GM12878 (cell line): ENCODE data around the gene SLC39A7. TPM values are rescaled to one million over a fixed set of nuclear protein-coding genes. Genes with fewer than 3 reads are reported as not detected.

Experiments
- ATAC-seq: fragments of 200-7000 bp; cut with Tn5 transposase; 3 replicates; pipeline ENCODE4 v1.9.1; 2020; ENCODE audit warnings: mild to moderate bottlenecking, moderate library complexity
- BruUV-seq: library from RNA; stranded (reverse); fragments of 400-500 nt; replicated peaks from 2 replicates; lab custom pipeline; 2021; lab: Mats Ljungman, UMichigan
- CTCF ChIA-PET: fragments of 300-600 bp; sonication (Branson Sonifier 250); formaldehyde crosslinking; extraction: SDS; loops from one replicate; lab custom pipeline; 2021; ENCODE audit warnings: inconsistent platforms; lab: Yijun Ruan, JAX
- POLR2A ChIA-PET: fragments of 350-600 bp; formaldehyde crosslinking; extraction: SDS; loops from one replicate; lab custom pipeline; 2021; ENCODE audit warnings: inconsistent platforms; lab: Charles Lee
- RAD21 ChIA-PET: fragments of 300-600 bp; sonication (Branson Sonifier 250); formaldehyde crosslinking; loops from one replicate; lab custom pipeline; 2023; ENCODE audit warnings: antibody characterized with exemption; ENCODE audit not compliant: unreplicated experiment; lab: Charles Lee
- SMC1A ChIA-PET: fragments of 300-600 bp; sonication (Branson Sonifier 250); formaldehyde crosslinking; loops from one replicate; lab custom pipeline; 2023; ENCODE audit not compliant: unreplicated experiment, uncharacterized antibody; lab: Charles Lee
- DNase-seq: peaks from one replicate; pipeline ENCODE4 v3.0.0-alpha.2; 2011; ENCODE audit warnings: low read depth, low spot score
- FAIRE-seq: peaks from 3 replicates; lab custom pipeline; 2011; peaks lifted over from hg19 to GRCh38; lab: Jason Lieb, UNC
- H2AFZ ChIP-seq: 2 replicates; pipeline ENCODE4 v1.6.0; 2011; ENCODE audit warnings: low read depth, low read length, control low read depth; ENCODE audit not compliant: control insufficient read depth
- H3K27ac ChIP-seq: 2 replicates; pipeline ENCODE4 v1.5.1; 2011; ENCODE audit warnings: control low read depth; ENCODE audit not compliant: control insufficient read depth, insufficient read depth
- H3K27me3 ChIP-seq, 2 experiments: replicated peaks in 1 of 2; 2 replicates each; pipeline versions ENCODE4 v1.6.0 to v1.6.1; 2011; ENCODE audit warnings: low read length in 1 of 2; ENCODE audit not compliant: control insufficient read depth in 2 of 2, insufficient read depth in 2 of 2
- H3K36me3 ChIP-seq, 2 experiments: 2 replicates each; pipeline ENCODE4 v1.5.1; 2011; ENCODE audit warnings: low read length in 1 of 2; ENCODE audit not compliant: control insufficient read depth in 2 of 2, insufficient read depth in 2 of 2
- H3K4me1 ChIP-seq: 2 replicates; pipeline ENCODE4 v1.6.1; 2011; ENCODE audit warnings: mild to moderate bottlenecking, low read length, moderate library complexity, mixed read lengths; ENCODE audit not compliant: control insufficient read depth, insufficient read depth
- H3K4me2 ChIP-seq: 2 replicates; pipeline ENCODE4 v1.6.0; 2011; ENCODE audit warnings: control low read depth; ENCODE audit not compliant: control insufficient read depth, insufficient read depth
- H3K4me3 ChIP-seq: fragments of 200-600 bp; sonication (generic); 2 replicates; pipeline ENCODE4 v1.5.1; 2016
- H3K79me2 ChIP-seq: 2 replicates; pipeline ENCODE4 v1.6.0; 2011; ENCODE audit warnings: low read length; ENCODE audit not compliant: control insufficient read depth, insufficient read depth
- H3K9ac ChIP-seq: 2 replicates; pipeline ENCODE4 v1.8.0; 2011; ENCODE audit warnings: low read length, control low read depth, mixed read lengths; ENCODE audit not compliant: control insufficient read depth, insufficient read depth
- H3K9me3 ChIP-seq: replicated peaks from 3 replicates; pipeline ENCODE4 v1.5.1; 2011; ENCODE audit warnings: mild to moderate bottlenecking, low read length; ENCODE audit not compliant: control insufficient read depth, insufficient read depth
- H4K20me1 ChIP-seq: 2 replicates; pipeline ENCODE4 v1.6.0; 2011; ENCODE audit not compliant: control insufficient read depth, insufficient read depth
- CBX5 ChIP-seq: sonication (generic); IDR thresholded peaks from 2 replicates; pipeline ENCODE4 v1.6.1; 2016; ENCODE audit warnings: low read depth, moderate library complexity, mild to moderate bottlenecking, inconsistent platforms
- CUX1 ChIP-seq: IDR thresholded peaks from 2 replicates; pipeline ENCODE4 v1.6.1; 2012; ENCODE audit warnings: improper control_type of control experiment, low read depth, low read length; ENCODE audit not compliant: insufficient replicate concordance
- POLR2AphosphoS5 ChIP-seq: IDR thresholded peaks from 2 replicates; pipeline ENCODE4 v1.6.1; 2011; ENCODE audit warnings: mild to moderate bottlenecking, low read length, inconsistent platforms
- POU2F2 ChIP-seq: IDR thresholded peaks from 3 replicates; pipeline ENCODE4 v1.6.1; 2011; ENCODE audit warnings: low read depth, mild to moderate bottlenecking, low read length, borderline replicate concordance
- PRDM15 ChIP-seq: fragments of 450-650 bp; formaldehyde crosslinking; IDR thresholded peaks from 2 replicates; pipeline ENCODE4 v1.4.0; 2020; ENCODE audit warnings: mild to moderate bottlenecking, moderate library complexity
- RELB ChIP-seq: fragments of 450-650 bp; IDR thresholded peaks from 2 replicates; pipeline ENCODE4 v1.6.1; 2017; ENCODE audit warnings: low read depth, mild to moderate bottlenecking, moderate library complexity
- REST ChIP-seq: IDR thresholded peaks from 2 replicates; pipeline ENCODE4 v1.6.1; 2012; ENCODE audit warnings: mild to moderate bottlenecking, low read depth, low read length
- WGBS: methylation state at CpG from one replicate; pipeline ENCODE4 v1.1.6; 2016; ENCODE audit warnings: low lambda C conversion rate; ENCODE audit not compliant: insufficient replicate concordance, insufficient coverage; ENCODE audit errors: missing lambda C conversion rate; 5-methylcytosine and 5-hydroxymethylcytosine counted together
- in situ Hi-C: fragments of 300-500 bp; cut with MboI; formaldehyde crosslinking; loops from 9 replicates; pipeline ENCODE4 v1.14.3; 2018; ENCODE audit warnings: mixed read lengths
- intact Hi-C: fragments of 100-400 bp; cut with micrococcal nuclease; formaldehyde crosslinking; loops from one replicate; pipeline ENCODE4 v1.14.2; 2022; ENCODE audit not compliant: unreplicated experiment
- polyA plus RNA-seq, 11 experiments: library from polyadenylated mRNA; depleted of rRNA in 4 of 11; unstranded in 6 of 11; stranded (reverse) in 5 of 11; fragments of >200 nt; fragmentation: Nextera tagmentation in 4 of 11; fragmentation: Illumina TruSeq in 1 of 11; extraction: Ambion mirVana in 4 of 11; extraction: Trizol in 1 of 11; gene quantifications; 1 replicate in 1 of 11; 2 replicates in 10 of 11; pipeline versions ENCODE4 v1.2.1 to v1.2.3, GENCODE V29; 2011 to 2016; ENCODE audit warnings: inconsistent platforms in 2 of 11, missing spikeins in 2 of 11, low read depth in 1 of 11
- total RNA-seq, 4 experiments: library from RNA; depleted of rRNA in 3 of 4; stranded (reverse); fragments of >200 nt in 3 of 4; fragmentation: Illumina TruSeq in 1 of 4; extraction: Trizol in 1 of 4; gene quantifications; 2 replicates each; pipeline versions ENCODE4 v1.2.1 to v1.2.3, GENCODE V29; 2013 to 2021

Gene SLC39A7
- total and polyA plus RNA-seq, 10 of the 15 experiments (the other 5 are each of a cell fraction or from before 2014, with no cell fraction given): 7.3 to 63.1 (median 40.6) TPM

GRCh38 chr6:33211666-33212422 is 11.2 kb downstream of the SLC39A7 start:
- Histone ChIP-seq H3K4me1 (peaks cover 12% of the 10 kb centered on the region), H3K36me3 (peaks cover 0 to 5% of the 10 kb centered on the region in 2 experiments; a peak in 2 of 4 replicates), H3K9ac (no peak overlapping the region), H2AFZ (no peak overlapping the region), H4K20me1 (no peaks in the 10 kb centered on the region; the same call in 1 of the 2 replicates), H3K4me3 (no peak overlapping the region), H3K27ac (no peak overlapping the region), H3K27me3 (peaks cover 2 to 3% of the 10 kb centered on the region in 2 experiments; a peak in 3 of 4 replicates), H3K9me3 (no peaks in the 10 kb centered on the region), H3K79me2 (peaks cover 3% of the 10 kb centered on the region), H3K4me2 (no peak overlapping the region)
- WGBS: 98% methylated on average over 10 of the region's 18 CpGs
- no peak for ATAC-seq
- no TSS peak for BruUV-seq
- CTCF ChIA-PET: interaction anchor here (1.2 kb wide), 1 partner anchor 37 kb away, joined by 4 read pairs; no protein-coding TSS in a partner anchor
- POLR2A ChIA-PET: no interaction called here
- TF ChIP-seq POU2F2 (no peak), POLR2AphosphoS5 (peak; percentile 44; the same call in 1 of the 2 replicates), PRDM15 (no peak), CBX5 (no peak), REST (no peak), CUX1 (no peak), RELB (no peak)
- SMC1A ChIA-PET: interaction anchor here (0.6 to 1.3 kb wide), 4 partner anchors 18 to 98 kb away, joined by 3 to 4 read pairs (median 3); no protein-coding TSS in a partner anchor
- in situ Hi-C loops: no loop called here
- no peak for FAIRE-seq
- intact Hi-C loops: no loop called here
- no peak for DNase-seq
- RAD21 ChIA-PET: no interaction called here
